ENCODE measurements around the gene NSUN4. TPM values are rescaled to one million over a fixed set of nuclear protein-coding genes. Genes with fewer than 3 reads are reported as not detected.

NSUN4 gene
- total RNA-seq, 1 donor from 2014 or later, result 29.6 TPM

- Histone ChIP-seq H3K36me3 (ENCODE audit: control insufficient read depth, insufficient read depth, low read length) (no peaks in the 10 kb centered on the region), H3K27me3 (ENCODE audit: control insufficient read depth, insufficient read depth, low read length) (no peaks in the 10 kb centered on the region), H3K4me3 (ENCODE audit: low read depth, low read length) (no peak overlapping the region)
- TF ChIP-seq, protein P1, sequence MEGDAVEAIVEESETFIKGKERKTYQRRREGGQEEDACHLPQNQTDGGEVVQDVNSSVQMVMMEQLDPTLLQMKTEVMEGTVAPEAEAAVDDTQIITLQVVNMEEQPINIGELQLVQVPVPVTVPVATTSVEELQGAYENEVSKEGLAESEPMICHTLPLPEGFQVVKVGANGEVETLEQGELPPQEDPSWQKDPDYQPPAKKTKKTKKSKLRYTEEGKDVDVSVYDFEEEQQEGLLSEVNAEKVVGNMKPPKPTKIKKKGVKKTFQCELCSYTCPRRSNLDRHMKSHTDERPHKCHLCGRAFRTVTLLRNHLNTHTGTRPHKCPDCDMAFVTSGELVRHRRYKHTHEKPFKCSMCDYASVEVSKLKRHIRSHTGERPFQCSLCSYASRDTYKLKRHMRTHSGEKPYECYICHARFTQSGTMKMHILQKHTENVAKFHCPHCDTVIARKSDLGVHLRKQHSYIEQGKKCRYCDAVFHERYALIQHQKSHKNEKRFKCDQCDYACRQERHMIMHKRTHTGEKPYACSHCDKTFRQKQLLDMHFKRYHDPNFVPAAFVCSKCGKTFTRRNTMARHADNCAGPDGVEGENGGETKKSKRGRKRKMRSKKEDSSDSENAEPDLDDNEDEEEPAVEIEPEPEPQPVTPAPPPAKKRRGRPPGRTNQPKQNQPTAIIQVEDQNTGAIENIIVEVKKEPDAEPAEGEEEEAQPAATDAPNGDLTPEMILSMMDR (IDR thresholded peaks at IDR 0.05; ENCODE audit: insufficient read depth, low read length, poor library complexity, severe bottlenecking), result no peak
- DNase-seq (ENCODE audit: low read depth), result no peak
Observed at GRCh38 chr1:46406881-46407608, 66.4 kb downstream of the NSUN4 start.

GRCh38 chr1:46407636-46408035, 67.0 kb downstream of the NSUN4 start:
- TF ChIP-seq, protein P1 (IDR thresholded peaks at IDR 0.05; ENCODE audit: insufficient read depth, low read length, poor library complexity, severe bottlenecking), result no peak
- H3K4me3 ChIP-seq (ENCODE audit: low read depth, low read length), result no peak overlapping the region
- no peak for DNase-seq (ENCODE audit: low read depth)
- H3K27me3 ChIP-seq (ENCODE audit: control insufficient read depth, insufficient read depth, low read length), result no peaks in the 10 kb centered on the region
- H3K36me3 ChIP-seq (ENCODE audit: control insufficient read depth, insufficient read depth, low read length), result no peaks in the 10 kb centered on the region

- TF ChIP-seq, protein P1 (IDR thresholded peaks at IDR 0.05; ENCODE audit: insufficient read depth, low read length, poor library complexity, severe bottlenecking), result no peak
- H3K36me3 ChIP-seq (ENCODE audit: control insufficient read depth, insufficient read depth, low read length), result no peaks in the 10 kb centered on the region
- no peak overlapping the region for H3K4me3 ChIP-seq (ENCODE audit: low read depth, low read length)
- DNase-seq (ENCODE audit: low read depth), result no peak
- H3K27me3 ChIP-seq (ENCODE audit: control insufficient read depth, insufficient read depth, low read length), result no peaks in the 10 kb centered on the region
Observed at GRCh38 chr1:46408356-46409062, 67.9 kb downstream of the NSUN4 start.

DNA sequence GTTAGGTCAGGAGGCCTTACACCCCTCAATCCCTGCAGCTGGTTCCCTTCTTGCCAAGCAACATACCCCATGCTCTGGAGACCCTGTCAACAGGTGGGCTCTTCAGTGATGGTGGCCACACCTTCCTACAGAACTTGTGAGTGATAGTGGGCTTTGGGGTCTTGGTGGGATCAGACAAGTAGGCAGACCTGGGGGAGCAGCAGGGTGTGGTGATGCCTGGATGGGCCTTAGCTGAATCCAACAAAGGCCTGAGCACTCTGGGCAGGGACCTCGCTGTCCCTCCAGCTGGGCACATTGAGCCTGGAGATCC, 68.4 kb downstream of the NSUN4 start:
- TF ChIP-seq, protein P1 (IDR thresholded peaks at IDR 0.05; ENCODE audit: insufficient read depth, low read length, poor library complexity, severe bottlenecking), result no peak
- Histone ChIP-seq H3K4me3 (ENCODE audit: low read depth, low read length) (no peak overlapping the region), H3K36me3 (ENCODE audit: control insufficient read depth, insufficient read depth, low read length) (no peaks in the 10 kb centered on the region), H3K27me3 (ENCODE audit: control insufficient read depth, insufficient read depth, low read length) (no peaks in the 10 kb centered on the region)
- DNase-seq (ENCODE audit: low read depth), result no peak

DNA sequence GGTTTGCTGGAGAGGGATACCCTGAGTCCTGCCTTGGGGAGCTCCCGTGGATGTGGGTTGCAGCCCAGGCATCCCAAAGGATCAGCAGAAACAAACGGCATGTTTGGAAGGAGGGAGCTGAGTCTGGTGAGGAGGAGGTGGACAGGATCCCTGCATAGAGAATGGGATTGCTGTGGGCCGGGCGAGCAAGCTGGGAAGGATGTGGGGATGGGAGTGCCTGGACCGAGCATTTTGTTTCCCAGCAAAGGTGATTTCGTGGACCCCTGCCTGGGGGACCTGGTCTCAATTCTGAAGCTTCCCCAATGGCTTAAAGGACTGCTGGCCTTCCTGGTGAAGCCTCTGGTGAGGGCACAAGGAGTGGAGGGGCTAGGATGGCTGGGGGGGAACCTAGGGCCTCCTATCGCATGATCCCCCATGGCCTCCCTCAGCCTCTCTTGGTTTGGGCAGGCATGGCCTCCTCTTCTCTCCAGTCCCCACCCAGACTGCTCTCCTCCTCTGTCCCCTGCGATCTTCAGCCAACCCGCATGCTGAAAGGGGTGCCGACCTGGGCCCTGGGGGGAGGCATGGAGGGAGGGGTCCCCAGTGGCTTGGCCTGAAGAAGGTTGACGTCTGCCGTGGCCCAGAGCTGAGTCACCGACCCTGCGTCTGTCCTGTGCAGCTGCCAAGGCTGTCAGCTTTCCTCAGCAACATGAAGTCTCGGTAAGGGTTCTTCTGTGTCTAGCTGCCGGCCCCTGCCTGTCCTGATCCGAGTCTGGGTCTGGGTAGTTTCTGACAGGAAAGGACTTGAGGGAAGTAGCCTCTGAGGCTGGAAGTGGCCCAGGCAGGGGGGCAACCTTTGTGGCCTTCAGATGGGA, 69.8 kb downstream of the NSUN4 start:
- no peaks in the 10 kb centered on the region for H3K36me3 ChIP-seq (ENCODE audit: control insufficient read depth, insufficient read depth, low read length)
- no peak for DNase-seq (ENCODE audit: low read depth)
- TF ChIP-seq, protein P1 (IDR thresholded peaks at IDR 0.05; ENCODE audit: insufficient read depth, low read length, poor library complexity, severe bottlenecking), result no peak
- no peak overlapping the region for H3K4me3 ChIP-seq (ENCODE audit: low read depth, low read length)
- H3K27me3 ChIP-seq (ENCODE audit: control insufficient read depth, insufficient read depth, low read length), result no peaks in the 10 kb centered on the region

Measured in kidney epithelial cell (primary cell).